H9 (cell line): ENCODE results near the gene DSTN. TPM values are rescaled to one million over a fixed set of nuclear protein-coding genes. Genes with fewer than 3 reads are reported as not detected.

ENCODE experiments used
- DNase-seq: peaks from one replicate; pipeline ENCODE4 v3.0.0-alpha.2; 2017
- H2AFZ ChIP-seq: one replicate; pipeline ENCODE4 v1.6.1; 2013; ENCODE audit warnings: mild to moderate bottlenecking, low read length, control low read depth, moderate library complexity
- H2AK5ac ChIP-seq: 2 replicates; pipeline ENCODE4 v1.6.1; 2013; ENCODE audit warnings: low read length, control low read depth, mixed read lengths; ENCODE audit not compliant: insufficient read length
- H2BK120ac ChIP-seq: one replicate; pipeline ENCODE4 v1.6.1; 2013; ENCODE audit warnings: low read depth, mild to moderate bottlenecking, low read length, control low read depth, inconsistent platforms; ENCODE audit not compliant: poor library complexity, severe bottlenecking
- H2BK12ac ChIP-seq: 2 replicates; pipeline ENCODE4 v1.6.1; 2013; ENCODE audit warnings: low read length, control low read depth, mixed read lengths, low read depth; ENCODE audit not compliant: insufficient read length
- H2BK15ac ChIP-seq: 2 replicates; pipeline ENCODE4 v1.6.1; 2013; ENCODE audit warnings: low read depth, low read length, control low read depth
- H2BK20ac ChIP-seq: one replicate; pipeline ENCODE4 v1.6.1; 2013; ENCODE audit warnings: low read depth, mild to moderate bottlenecking, low read length, control low read depth, inconsistent platforms; ENCODE audit not compliant: poor library complexity, severe bottlenecking
- H2BK5ac ChIP-seq: 2 replicates; pipeline ENCODE4 v1.6.1; 2013; ENCODE audit warnings: low read length, control low read depth, mixed read lengths; ENCODE audit not compliant: insufficient read length
- H3K14ac ChIP-seq: 2 replicates; pipeline ENCODE4 v1.6.1; 2013; ENCODE audit warnings: low read length, control low read depth; ENCODE audit not compliant: insufficient read depth
- H3K18ac ChIP-seq: 2 replicates; pipeline ENCODE4 v1.6.1; 2013; ENCODE audit warnings: low read depth, mild to moderate bottlenecking, mixed read lengths, low read length, control low read depth; ENCODE audit not compliant: insufficient read length
- H3K23ac ChIP-seq: 2 replicates; pipeline ENCODE4 v1.6.1; 2013; ENCODE audit warnings: low read length, control low read depth, mixed read lengths, low read depth; ENCODE audit not compliant: insufficient read length
- H3K23me2 ChIP-seq: 2 replicates; pipeline ENCODE4 v1.6.1; 2013; ENCODE audit warnings: low read depth, mild to moderate bottlenecking, mixed read lengths, low read length, control low read depth; ENCODE audit not compliant: insufficient read length, poor library complexity, severe bottlenecking
- H3K27ac ChIP-seq: 2 replicates; pipeline ENCODE4 v1.5.1; 2013; ENCODE audit warnings: low read length, control low read depth, mixed read lengths, low read depth; ENCODE audit not compliant: insufficient read length
- H3K27me3 ChIP-seq: 2 replicates; pipeline ENCODE4 v1.6.1; 2013; ENCODE audit warnings: low read length, control low read depth, inconsistent platforms; ENCODE audit not compliant: insufficient read depth
- H3K4ac ChIP-seq: 2 replicates; pipeline ENCODE4 v1.6.1; 2013; ENCODE audit warnings: low read depth, mild to moderate bottlenecking, control low read depth, inconsistent platforms, low read length, moderate library complexity
- H3K4me1 ChIP-seq: 2 replicates; pipeline ENCODE4 v1.6.1; 2013; ENCODE audit warnings: low read length, control low read depth, inconsistent platforms; ENCODE audit not compliant: insufficient read depth
- H3K4me2 ChIP-seq: 2 replicates; pipeline ENCODE4 v1.6.1; 2013; ENCODE audit warnings: low read length, control low read depth, mixed read lengths; ENCODE audit not compliant: insufficient read length, insufficient read depth
- H3K56ac ChIP-seq: 2 replicates; pipeline ENCODE4 v1.6.1; 2013; ENCODE audit warnings: low read depth, mild to moderate bottlenecking, mixed read lengths, low read length, control low read depth; ENCODE audit not compliant: insufficient read length
- H3K79me1 ChIP-seq: 2 replicates; pipeline ENCODE4 v1.6.1; 2013; ENCODE audit warnings: low read depth, mild to moderate bottlenecking, moderate library complexity, low read length, control low read depth, inconsistent platforms; ENCODE audit not compliant: insufficient read depth, poor library complexity, severe bottlenecking
- H3K79me2 ChIP-seq: 2 replicates; pipeline ENCODE4 v1.6.1; 2013; ENCODE audit warnings: low read length, control low read depth, inconsistent platforms; ENCODE audit not compliant: insufficient read depth
- H3K9ac ChIP-seq: 2 replicates; pipeline ENCODE4 v1.6.1; 2013; ENCODE audit warnings: low read length, control low read depth, mixed read lengths; ENCODE audit not compliant: insufficient read length; ENCODE audit errors: extremely low read depth
- H3K9me3 ChIP-seq: one replicate; pipeline ENCODE4 v1.6.1; 2013; ENCODE audit warnings: low read depth, low read length, inconsistent platforms; ENCODE audit not compliant: control insufficient read depth
- H3T11ph ChIP-seq: one replicate; pipeline ENCODE4 v1.6.1; 2013; ENCODE audit warnings: mild to moderate bottlenecking, low read length, control low read depth, inconsistent platforms
- H4K20me1 ChIP-seq: one replicate; pipeline ENCODE4 v1.6.1; 2013; ENCODE audit not compliant: control insufficient read depth, insufficient read length, insufficient read depth
- H4K5ac ChIP-seq: 2 replicates; pipeline ENCODE4 v1.6.1; 2013; ENCODE audit warnings: low read depth, mild to moderate bottlenecking, mixed read lengths, low read length, control low read depth; ENCODE audit not compliant: insufficient read length
- H4K8ac ChIP-seq: replicated peaks from 2 replicates; pipeline ENCODE4 v1.6.1; 2013; ENCODE audit warnings: low read length, control low read depth, mixed read lengths, low read depth; ENCODE audit not compliant: insufficient read length
- H4K91ac ChIP-seq: 2 replicates; pipeline ENCODE4 v1.6.1; 2013; ENCODE audit warnings: low read depth, mild to moderate bottlenecking, moderate library complexity, mixed read lengths, low read length, control low read depth; ENCODE audit not compliant: insufficient read length
- H3K27ac Mint-ChIP-seq, 3 experiments: 2 replicates in 2 of 3; 3 replicates in 1 of 3; pipeline ENCODE4 v1.8.0; 2020 to 2021; ENCODE audit warnings: mixed read lengths in 3 of 3, mild to moderate bottlenecking in 1 of 3, moderate library complexity in 1 of 3
- H3K27me3 Mint-ChIP-seq: 2 replicates; pipeline ENCODE4 v1.8.0; 2021; ENCODE audit warnings: low read depth, mild to moderate bottlenecking, moderate library complexity, mixed read lengths
- H3K36me3 Mint-ChIP-seq, 3 experiments: 2 replicates in 2 of 3; 3 replicates in 1 of 3; pipeline ENCODE4 v1.8.0; 2020 to 2021; ENCODE audit warnings: low read depth in 3 of 3, mixed read lengths in 3 of 3; ENCODE audit not compliant: insufficient read depth in 1 of 3
- H3K4me1 Mint-ChIP-seq, 2 experiments: 2 replicates each; pipeline ENCODE4 v1.8.0; 2020; ENCODE audit warnings: mixed read lengths in 2 of 2
- H3K4me3 Mint-ChIP-seq, 2 experiments: 2 replicates in 1 of 2; 3 replicates in 1 of 2; pipeline ENCODE4 v1.8.0; 2020 to 2021; ENCODE audit warnings: mild to moderate bottlenecking in 2 of 2, mixed read lengths in 2 of 2, moderate library complexity in 1 of 2
- H3K9me3 Mint-ChIP-seq, 2 experiments: 2 replicates in 1 of 2; 3 replicates in 1 of 2; pipeline ENCODE4 v1.8.0; 2020; ENCODE audit warnings: mild to moderate bottlenecking in 2 of 2, mixed read lengths in 2 of 2, moderate library complexity in 1 of 2
- CTCF ChIP-seq: fragments of 200-600 bp; sonication (generic); conservative IDR thresholded peaks from 3 replicates; pipeline ENCODE4 v1.8.0; 2021; ENCODE audit warnings: antibody characterized with exemption, mild to moderate bottlenecking
- WGBS: extraction: QIAGEN DNeasy Blood & Tissue Kit; methylation state at CpG from one replicate; pipeline ENCODE4 v1.1.7; 2013; ENCODE audit warnings: missing lambda C conversion rate, low lambda C conversion rate, mixed read lengths; ENCODE audit not compliant: insufficient read length; ENCODE audit errors: extremely low coverage; 5-methylcytosine and 5-hydroxymethylcytosine counted together
- total RNA-seq: library from RNA; stranded (reverse); gene quantifications from 2 replicates; pipeline ENCODE4 v1.2.1, GENCODE V29; 2021

DSTN gene
- total RNA-seq, 1 experiment from 2014 or later: 145 TPM

- Histone ChIP-seq H3K9ac (no peak overlapping the region), H3K79me1 (no peaks in the 10 kb centered on the region)
Measured at GRCh38 chr20:17613328-17614175, 43.7 kb downstream of the DSTN start.

More at GRCh38 chr20:17613328-17614175, 43.7 kb downstream of the DSTN start:
- no peak overlapping the region for H2BK20ac ChIP-seq
- H3K4ac ChIP-seq: no peak overlapping the region
- H3K27ac ChIP-seq: no peak overlapping the region
- no CpG with 5 or more reads among the region's 40 CpGs for WGBS
- Mint-ChIP-seq H3K4me1 (peaks cover 7 to 14% of the 10 kb centered on the region in 2 experiments), H3K27me3 (no peaks in the 10 kb centered on the region; the same call in 1 of the 2 replicates), H3K9me3 (no peaks in the 10 kb centered on the region), H3K36me3 (peaks cover 5 to 27% (median 15%) of the 10 kb centered on the region in 3 experiments; a peak in 6 of 7 replicates), H3K4me3 (no peak overlapping the region), H3K27ac (peak overlapping the region in 2 of 3 experiments; percentile 51 to 77; a peak in 3 of 7 replicates)
- no peaks in the 10 kb centered on the region for H3K79me2 ChIP-seq
- H2BK120ac ChIP-seq: no peak overlapping the region
- H3K18ac ChIP-seq: no peak overlapping the region
- no peak overlapping the region for H3K4me2 ChIP-seq
- H3K27me3 ChIP-seq: no peaks in the 10 kb centered on the region
- peak; percentile 26 for DNase-seq
- H3K14ac ChIP-seq: no peak overlapping the region
- no peak overlapping the region for H4K91ac ChIP-seq
- H3K56ac ChIP-seq: no peak overlapping the region
- H4K8ac ChIP-seq: no peak overlapping the region
- TF ChIP-seq CTCF: no peak
- H2BK12ac ChIP-seq: no peak overlapping the region
- no peak overlapping the region for H2BK15ac ChIP-seq
- no peak overlapping the region for H2BK5ac ChIP-seq
- H3T11ph ChIP-seq: no peak overlapping the region
- H3K23ac ChIP-seq: no peak overlapping the region
- H4K5ac ChIP-seq: no peak overlapping the region
- no peaks in the 10 kb centered on the region for H3K9me3 ChIP-seq
- no peaks in the 10 kb centered on the region for H4K20me1 ChIP-seq
- H3K4me1 ChIP-seq: no peaks in the 10 kb centered on the region
- no peak overlapping the region for H2AFZ ChIP-seq
- no peak overlapping the region for H2AK5ac ChIP-seq
- no peaks in the 10 kb centered on the region for H3K23me2 ChIP-seq
